ENCODE data around the gene CRACDL. TPM values are rescaled to one million over a fixed set of nuclear protein-coding genes. Genes with fewer than 3 reads are reported as not detected.
A peak's percentile ranks its signal among the peaks of the same experiment; 100 is the strongest.

CRACDL gene
- total RNA-seq, 3 donors from 2014 or later: 0.10 to 0.46 (median 0.16) TPM

- H3K9me3 Mint-ChIP-seq: no peaks in the 10 kb centered on the region
- peaks cover 44% of the 10 kb centered on the region for H3K4me1 Mint-ChIP-seq (ENCODE audit: low read depth)
- no peaks in the 10 kb centered on the region for H3K36me3 Mint-ChIP-seq (ENCODE audit: insufficient read depth)
- no peak for ATAC-seq
- no peak overlapping the region for H3K4me3 Mint-ChIP-seq
- no peak for DNase-seq
- H3K27me3 Mint-ChIP-seq (ENCODE audit: low read depth): no peaks in the 10 kb centered on the region
Observed at GRCh38 chr2:98748292-98749065, 187.5 kb downstream of the CRACDL start.

- no peak for ATAC-seq
- Mint-ChIP-seq H3K4me3 (no peak overlapping the region), H3K4me1 (ENCODE audit: low read depth) (peaks cover 49% of the 10 kb centered on the region), H3K27me3 (ENCODE audit: low read depth) (no peaks in the 10 kb centered on the region), H3K9me3 (no peaks in the 10 kb centered on the region), H3K36me3 (ENCODE audit: insufficient read depth) (no peaks in the 10 kb centered on the region)
- no peak for DNase-seq
Observed at GRCh38 chr2:98747888-98748287, 188.1 kb downstream of the CRACDL start.

DNA sequence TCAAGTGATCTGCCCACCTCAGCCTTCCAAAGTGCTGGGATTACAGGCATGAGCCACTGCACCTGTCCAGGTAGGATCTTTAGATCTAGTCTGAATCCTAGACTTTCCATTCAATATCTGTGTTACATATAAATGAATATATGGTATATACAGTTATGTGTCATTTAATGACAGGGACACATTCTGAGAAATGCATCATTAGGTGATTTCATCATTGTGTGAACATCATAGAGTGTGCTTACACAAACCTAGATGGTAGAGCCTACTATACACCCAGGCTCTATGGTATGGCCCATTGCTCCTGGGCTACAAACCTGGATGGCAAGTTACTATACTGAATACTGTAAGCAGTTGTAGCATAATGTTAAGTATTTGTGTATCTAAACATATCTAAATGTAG lies 189.6 kb downstream of the CRACDL start:
- DNase-seq: no peak
- H3K4me3 Mint-ChIP-seq: no peak overlapping the region
- no peaks in the 10 kb centered on the region for H3K27me3 Mint-ChIP-seq (ENCODE audit: low read depth)
- peak in 1 of 2 donors; percentile 58 for ATAC-seq
- H3K9me3 Mint-ChIP-seq: no peaks in the 10 kb centered on the region
- H3K4me1 Mint-ChIP-seq (ENCODE audit: low read depth): peaks cover 59% of the 10 kb centered on the region
- no peaks in the 10 kb centered on the region for H3K36me3 Mint-ChIP-seq (ENCODE audit: insufficient read depth)

- peak in 1 of 2 donors; percentile 34 for ATAC-seq
- Mint-ChIP-seq H3K9me3 (no peaks in the 10 kb centered on the region), H3K4me3 (no peak overlapping the region), H3K4me1 (ENCODE audit: low read depth) (peaks cover 63% of the 10 kb centered on the region), H3K36me3 (ENCODE audit: insufficient read depth) (no peaks in the 10 kb centered on the region), H3K27me3 (ENCODE audit: low read depth) (no peaks in the 10 kb centered on the region)
- DNase-seq: no peak
Observed at GRCh38 chr2:98744595-98744994, 191.4 kb downstream of the CRACDL start.

Other genes with a start within 250 kb of the CRACDL start
- gene MGAT4A, start 205.1 kb downstream of the CRACDL start, total RNA-seq: 10 to 100 TPM; 24.8 to 33.1 (median 32.4) TPM
- gene C2orf15, start 205.5 kb upstream of the CRACDL start, total RNA-seq: under 1 TPM; 0.19 to 0.40 (median 0.37) TPM
- gene TSGA10, start 218.7 kb upstream of the CRACDL start, total RNA-seq: 1 to 10 TPM; 2.8 to 5.5 (median 3.4) TPM
- gene LIPT1, start 218.7 kb upstream of the CRACDL start, total RNA-seq: 1 to 10 TPM; 4.5 to 5.5 (median 4.9) TPM
- 10 to 100 TPM; 52.1 to 54.7 (median 54.0) TPM for gene MITD1, start 244.8 kb upstream of the CRACDL start, total RNA-seq
- gene MRPL30, start 245.0 kb upstream of the CRACDL start, total RNA-seq: 10 to 100 TPM; 28.2 to 30.2 (median 29.7) TPM